ENCODE data around the gene ABCB11.

Gene ABCB11

GRCh38 chr2:168986398-168986943 is 44.7 kb downstream of the ABCB11 start:
- H3K4me3 Mint-ChIP-seq, result no peak overlapping the region
- H3K4me1 Mint-ChIP-seq (ENCODE audit: low read depth), result no peaks in the 10 kb centered on the region
- no peaks in the 10 kb centered on the region for H3K9me3 Mint-ChIP-seq
- no peaks in the 10 kb centered on the region for H3K27me3 Mint-ChIP-seq
- no peak overlapping the region for H3K27ac Mint-ChIP-seq
- no peaks in the 10 kb centered on the region for H3K36me3 Mint-ChIP-seq (ENCODE audit: low read depth)

GRCh38 chr2:168981651-168982050 is 49.5 kb downstream of the ABCB11 start:
- H3K27me3 Mint-ChIP-seq, result no peaks in the 10 kb centered on the region
- H3K9me3 Mint-ChIP-seq, result peaks cover 7% of the 10 kb centered on the region
- no peak overlapping the region for H3K27ac Mint-ChIP-seq
- no peak overlapping the region for H3K4me3 Mint-ChIP-seq
- H3K36me3 Mint-ChIP-seq (ENCODE audit: low read depth), result no peaks in the 10 kb centered on the region
- H3K4me1 Mint-ChIP-seq (ENCODE audit: low read depth), result no peaks in the 10 kb centered on the region

- H3K36me3 Mint-ChIP-seq (ENCODE audit: low read depth), result no peaks in the 10 kb centered on the region
- no peaks in the 10 kb centered on the region for H3K27me3 Mint-ChIP-seq
- peaks cover 6% of the 10 kb centered on the region for H3K4me1 Mint-ChIP-seq (ENCODE audit: low read depth)
- peaks cover 7% of the 10 kb centered on the region for H3K9me3 Mint-ChIP-seq
- no peak overlapping the region for H3K27ac Mint-ChIP-seq
- no peak overlapping the region for H3K4me3 Mint-ChIP-seq
Measured at GRCh38 chr2:168978461-168978861, 52.7 kb downstream of the ABCB11 start.

GRCh38 chr2:168977608-168978007 is 53.5 kb downstream of the ABCB11 start:
- Mint-ChIP-seq H3K4me1 (ENCODE audit: low read depth) (peaks cover 6% of the 10 kb centered on the region), H3K27ac (no peak overlapping the region), H3K27me3 (no peaks in the 10 kb centered on the region), H3K9me3 (peaks cover 7% of the 10 kb centered on the region), H3K4me3 (no peak overlapping the region), H3K36me3 (ENCODE audit: low read depth) (no peaks in the 10 kb centered on the region)

GRCh38 chr2:168976034-168976654 is 55.0 kb downstream of the ABCB11 start:
- no peak overlapping the region for H3K27ac Mint-ChIP-seq
- peaks cover 6% of the 10 kb centered on the region for H3K4me1 Mint-ChIP-seq (ENCODE audit: low read depth)
- peaks cover 7% of the 10 kb centered on the region for H3K9me3 Mint-ChIP-seq
- no peaks in the 10 kb centered on the region for H3K27me3 Mint-ChIP-seq
- H3K36me3 Mint-ChIP-seq (ENCODE audit: low read depth), result no peaks in the 10 kb centered on the region
- no peak overlapping the region for H3K4me3 Mint-ChIP-seq

GRCh38 chr2:168974428-168974827 is 56.7 kb downstream of the ABCB11 start:
- H3K27ac Mint-ChIP-seq, result no peak overlapping the region
- no peak overlapping the region for H3K4me3 Mint-ChIP-seq
- H3K9me3 Mint-ChIP-seq, result peaks cover 7% of the 10 kb centered on the region
- H3K36me3 Mint-ChIP-seq (ENCODE audit: low read depth), result no peaks in the 10 kb centered on the region
- peaks cover 6% of the 10 kb centered on the region for H3K4me1 Mint-ChIP-seq (ENCODE audit: low read depth)
- H3K27me3 Mint-ChIP-seq, result no peaks in the 10 kb centered on the region

- no peak overlapping the region for H3K4me3 Mint-ChIP-seq
- H3K4me1 Mint-ChIP-seq (ENCODE audit: low read depth), result peaks cover 6% of the 10 kb centered on the region
- H3K27ac Mint-ChIP-seq, result no peak overlapping the region
- H3K9me3 Mint-ChIP-seq, result no peaks in the 10 kb centered on the region
- H3K27me3 Mint-ChIP-seq, result no peaks in the 10 kb centered on the region
- H3K36me3 Mint-ChIP-seq (ENCODE audit: low read depth), result no peaks in the 10 kb centered on the region
Measured at GRCh38 chr2:168971261-168971660, 59.9 kb downstream of the ABCB11 start.

GRCh38 chr2:168970711-168971233 is 60.4 kb downstream of the ABCB11 start:
- no peak overlapping the region for H3K4me3 Mint-ChIP-seq
- no peaks in the 10 kb centered on the region for H3K9me3 Mint-ChIP-seq
- H3K4me1 Mint-ChIP-seq (ENCODE audit: low read depth), result peaks cover 1% of the 10 kb centered on the region
- no peaks in the 10 kb centered on the region for H3K27me3 Mint-ChIP-seq
- no peak overlapping the region for H3K27ac Mint-ChIP-seq
- no peaks in the 10 kb centered on the region for H3K36me3 Mint-ChIP-seq (ENCODE audit: low read depth)

GRCh38 chr2:168969865-168970264 is 61.3 kb downstream of the ABCB11 start:
- H3K27ac Mint-ChIP-seq, result no peak overlapping the region
- no peaks in the 10 kb centered on the region for H3K9me3 Mint-ChIP-seq
- H3K4me1 Mint-ChIP-seq (ENCODE audit: low read depth), result peaks cover 2% of the 10 kb centered on the region
- no peaks in the 10 kb centered on the region for H3K36me3 Mint-ChIP-seq (ENCODE audit: low read depth)
- H3K27me3 Mint-ChIP-seq, result no peaks in the 10 kb centered on the region
- no peak overlapping the region for H3K4me3 Mint-ChIP-seq

GRCh38 chr2:168968342-168968741 is 62.8 kb downstream of the ABCB11 start:
- Mint-ChIP-seq H3K4me3 (no peak overlapping the region), H3K9me3 (no peaks in the 10 kb centered on the region), H3K36me3 (ENCODE audit: low read depth) (no peaks in the 10 kb centered on the region), H3K27ac (no peak overlapping the region), H3K4me1 (ENCODE audit: low read depth) (peaks cover 12% of the 10 kb centered on the region), H3K27me3 (no peaks in the 10 kb centered on the region)

GRCh38 chr2:168964251-168964807 is 66.8 kb downstream of the ABCB11 start:
- Mint-ChIP-seq H3K27ac (no peak overlapping the region), H3K9me3 (no peaks in the 10 kb centered on the region), H3K4me3 (no peak overlapping the region), H3K27me3 (no peaks in the 10 kb centered on the region), H3K36me3 (ENCODE audit: low read depth) (no peaks in the 10 kb centered on the region), H3K4me1 (ENCODE audit: low read depth) (peaks cover 12% of the 10 kb centered on the region)

GRCh38 chr2:168962636-168963035 is 68.5 kb downstream of the ABCB11 start:
- H3K4me3 Mint-ChIP-seq, result no peak overlapping the region
- H3K36me3 Mint-ChIP-seq (ENCODE audit: low read depth), result no peaks in the 10 kb centered on the region
- H3K27me3 Mint-ChIP-seq, result no peaks in the 10 kb centered on the region
- H3K27ac Mint-ChIP-seq, result no peak overlapping the region
- H3K9me3 Mint-ChIP-seq, result no peaks in the 10 kb centered on the region
- H3K4me1 Mint-ChIP-seq (ENCODE audit: low read depth), result peaks cover 12% of the 10 kb centered on the region

- H3K4me3 Mint-ChIP-seq, result no peak overlapping the region
- peaks cover 12% of the 10 kb centered on the region for H3K4me1 Mint-ChIP-seq (ENCODE audit: low read depth)
- H3K27me3 Mint-ChIP-seq, result no peaks in the 10 kb centered on the region
- H3K9me3 Mint-ChIP-seq, result no peaks in the 10 kb centered on the region
- H3K27ac Mint-ChIP-seq, result no peak overlapping the region
- no peaks in the 10 kb centered on the region for H3K36me3 Mint-ChIP-seq (ENCODE audit: low read depth)
Measured at GRCh38 chr2:168961450-168962229, 69.5 kb downstream of the ABCB11 start.

GRCh38 chr2:168956392-168956791 is 74.7 kb downstream of the ABCB11 start:
- Mint-ChIP-seq H3K4me3 (no peak overlapping the region), H3K36me3 (ENCODE audit: low read depth) (peaks cover 4% of the 10 kb centered on the region), H3K27ac (no peak overlapping the region), H3K9me3 (peaks cover 14% of the 10 kb centered on the region), H3K27me3 (peaks cover 3% of the 10 kb centered on the region), H3K4me1 (ENCODE audit: low read depth) (no peaks in the 10 kb centered on the region)

- Mint-ChIP-seq H3K36me3 (ENCODE audit: low read depth) (peaks cover 4% of the 10 kb centered on the region), H3K4me1 (ENCODE audit: low read depth) (no peaks in the 10 kb centered on the region), H3K27ac (no peak overlapping the region), H3K9me3 (peaks cover 14% of the 10 kb centered on the region), H3K27me3 (peaks cover 3% of the 10 kb centered on the region), H3K4me3 (no peak overlapping the region)
Measured at GRCh38 chr2:168955321-168955720, 75.8 kb downstream of the ABCB11 start.
